Ureter (tissue), 1 donor: ENCODE measurements around the gene POLR3H. TPM values are rescaled to one million over a fixed set of nuclear protein-coding genes. Genes with fewer than 3 reads are reported as not detected.

ENCODE experiments used
- DNase-seq: peaks from one replicate; pipeline ENCODE4 v3.0.0-alpha.2; 2020; ENCODE audit warnings: low spot score
- total RNA-seq: library from RNA; stranded (reverse); gene quantifications from one replicate; pipeline ENCODE4 v1.2.4, GENCODE V29; 2023
- donor health status: DM: yes; HTN: yes; CAD: no.

POLR3H gene
- total RNA-seq, 1 donor from 2014 or later, result 54.2 TPM

DNA sequence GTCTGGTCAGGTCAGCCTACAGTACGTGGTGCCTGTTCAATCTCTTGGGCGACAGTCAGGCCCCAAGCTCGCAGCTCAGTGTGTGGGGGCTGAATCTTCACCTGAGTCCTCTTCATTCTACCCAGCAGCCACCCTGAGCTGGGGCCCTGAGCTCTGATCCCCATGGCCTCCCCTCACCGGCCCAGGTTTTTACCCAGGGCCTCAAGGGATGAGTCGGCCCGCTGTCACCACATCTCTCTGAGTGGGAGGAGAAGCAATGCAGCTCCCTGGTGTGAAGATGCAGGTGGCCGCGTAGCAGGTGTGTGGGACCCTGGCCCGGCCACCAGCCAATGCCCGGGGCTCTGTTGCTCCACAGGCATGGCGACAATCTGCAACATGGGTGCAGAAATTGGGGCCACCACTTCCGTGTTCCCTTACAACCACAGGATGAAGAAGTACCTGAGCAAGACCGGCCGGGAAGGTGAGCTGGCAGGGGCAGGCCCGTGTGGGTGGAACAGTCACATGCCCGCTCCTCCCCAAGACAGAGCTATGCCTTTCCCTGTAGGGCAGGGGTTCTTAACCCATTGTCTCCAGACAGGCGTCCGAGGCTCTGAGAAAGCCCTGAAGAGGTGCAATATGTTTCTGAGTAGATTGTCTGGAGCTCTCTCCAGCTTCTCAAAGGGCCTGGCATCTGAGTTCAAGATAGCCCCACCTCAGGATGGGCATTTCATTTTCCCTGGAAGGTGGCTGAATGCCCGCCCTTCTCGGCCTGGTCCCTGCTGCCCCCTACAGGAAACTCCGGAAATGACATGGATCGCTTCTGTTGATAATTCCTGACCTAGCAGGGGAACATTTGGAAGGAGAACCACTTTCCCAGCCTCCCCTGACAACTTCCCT, 26.9 kb downstream of the POLR3H start:
- peak; percentile 78 for DNase-seq

GRCh38 chr22:41516462-41516861, 27.8 kb downstream of the POLR3H start:
- no peak for DNase-seq

DNA sequence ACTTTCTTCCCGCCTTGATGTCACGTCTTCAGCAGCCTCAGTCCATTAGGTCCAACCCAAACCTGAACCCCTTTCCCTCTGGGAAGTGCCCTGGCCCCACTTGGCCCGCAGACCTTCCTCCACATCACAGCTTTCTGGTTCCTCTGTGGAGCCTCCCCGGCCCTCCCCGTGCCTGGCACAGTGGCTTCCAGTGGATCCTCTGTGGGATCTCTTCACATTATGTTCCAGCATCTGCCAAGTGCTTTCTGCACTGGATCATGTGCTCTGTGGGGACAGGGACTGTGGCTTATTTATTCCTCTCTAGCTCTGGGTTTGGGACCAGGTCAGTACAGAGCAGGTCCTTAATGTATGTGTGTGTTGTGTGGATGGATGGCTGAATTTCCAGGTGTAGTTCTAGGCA, 30.9 kb downstream of the POLR3H start:
- DNase-seq, result no peak

GRCh38 chr22:41512421-41513194, 31.7 kb downstream of the POLR3H start:
- DNase-seq, result no peak

- no peak for DNase-seq
These were observed 32.7 kb downstream of the POLR3H start for GRCh38 chr22:41511521-41511968.

GRCh38 chr22:41508770-41509170, 35.5 kb downstream of the POLR3H start:
- no peak for DNase-seq

GRCh38 chr22:41507330-41508063, 36.8 kb downstream of the POLR3H start:
- no peak for DNase-seq

GRCh38 chr22:41505511-41506220, 38.6 kb downstream of the POLR3H start:
- DNase-seq, result no peak

DNA sequence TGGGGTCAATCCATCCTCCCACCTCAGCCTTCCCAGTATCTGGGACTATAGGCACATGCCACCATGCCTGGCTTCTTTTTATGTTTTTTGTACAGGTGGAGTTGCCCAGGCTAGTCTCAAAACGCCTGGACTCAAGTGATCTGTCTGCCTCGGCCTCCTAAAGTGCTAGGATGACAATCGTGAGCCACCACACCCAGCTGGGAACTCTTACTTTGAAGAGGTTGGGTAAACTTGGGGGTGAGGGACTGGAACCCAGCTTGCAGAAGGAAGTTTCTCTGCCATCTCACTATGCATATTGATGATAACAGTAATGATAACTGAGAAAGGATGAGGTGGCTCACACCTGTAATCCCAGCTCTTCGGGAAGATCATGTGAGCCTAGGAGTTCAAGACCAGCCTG, 39.5 kb downstream of the POLR3H start:
- DNase-seq, result no peak

- no peak for DNase-seq
These were observed 39.9 kb downstream of the POLR3H start for GRCh38 chr22:41504397-41504796.

- DNase-seq, result no peak
These were observed 43.1 kb downstream of the POLR3H start for GRCh38 chr22:41501209-41501608.

DNA sequence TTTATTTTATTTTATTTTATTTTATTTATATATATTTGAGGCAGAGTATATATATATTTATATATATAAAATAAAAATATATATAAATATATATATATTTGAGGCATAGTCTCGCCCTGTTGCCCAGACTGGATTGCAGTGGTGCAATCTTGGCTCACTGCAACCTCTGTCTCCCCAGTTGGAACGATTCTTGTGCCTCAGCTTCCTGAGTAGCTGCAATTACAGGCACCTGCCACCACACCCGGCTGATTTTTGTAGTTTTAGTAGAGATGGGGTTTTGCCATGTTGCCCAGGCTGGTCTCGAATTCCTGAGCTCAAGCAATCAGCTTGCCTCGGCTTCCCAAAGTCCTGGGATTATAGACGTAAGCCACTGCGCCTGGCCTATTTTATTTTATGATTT, 44.0 kb downstream of the POLR3H start:
- no peak for DNase-seq

GRCh38 chr22:41499624-41500280, 44.5 kb downstream of the POLR3H start:
- DNase-seq, result no peak

GRCh38 chr22:41498303-41498835, 45.9 kb downstream of the POLR3H start:
- no peak for DNase-seq

DNA sequence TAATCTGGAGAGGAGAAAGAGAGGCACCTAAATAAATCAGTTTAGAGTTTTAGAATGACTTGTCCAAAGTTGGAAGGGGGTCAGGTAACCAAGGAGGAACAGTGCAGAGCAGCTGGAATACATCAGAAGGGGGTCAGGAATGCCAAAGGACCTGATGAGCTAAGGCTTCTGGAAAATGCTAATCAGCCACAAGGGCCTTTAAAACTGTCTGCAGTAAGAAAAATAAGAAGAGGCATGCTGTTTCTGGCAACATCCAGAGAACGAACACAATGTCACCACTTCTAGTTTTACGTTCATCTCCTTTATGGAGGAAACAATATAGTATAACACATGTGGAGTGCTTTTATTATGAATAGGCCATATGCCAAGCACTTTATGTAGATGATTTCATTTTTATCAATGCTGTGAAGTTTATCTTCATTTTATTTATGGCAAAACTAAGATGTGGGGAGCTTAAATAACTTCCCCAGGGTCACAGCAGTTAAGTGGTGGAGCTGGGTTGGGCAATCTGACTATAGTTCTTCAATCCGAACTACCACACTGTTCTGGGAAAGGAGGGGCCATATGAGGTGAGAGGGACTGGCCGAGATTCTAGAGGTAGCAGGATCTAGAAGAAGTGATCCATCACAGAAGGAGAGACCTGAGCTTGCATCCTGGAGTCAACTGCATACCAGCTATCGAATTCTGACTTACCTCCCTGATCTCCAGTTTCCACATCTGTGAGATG, 52.7 kb downstream of the POLR3H start:
- DNase-seq, result no peak

GRCh38 chr22:41488596-41489385, 55.5 kb downstream of the POLR3H start:
- no peak for DNase-seq

DNA sequence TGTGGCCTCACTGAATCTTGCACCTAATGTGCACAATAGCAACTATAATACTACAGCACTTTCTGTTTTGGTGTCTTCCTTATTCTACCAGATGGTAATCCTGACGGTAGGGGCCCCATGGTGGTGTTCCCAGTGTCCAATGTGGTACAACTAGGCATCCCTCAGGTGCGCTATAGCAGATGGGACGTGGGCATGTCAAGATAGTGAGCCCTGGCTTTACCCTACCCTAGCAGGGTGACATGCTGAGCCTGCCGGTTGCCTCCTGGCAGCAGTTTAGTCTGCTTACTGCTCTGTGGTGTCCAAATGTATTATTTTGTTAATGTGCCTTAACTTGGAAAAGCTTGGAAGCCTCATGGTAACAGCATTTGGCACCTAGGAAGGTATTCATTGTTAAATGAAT, 56.2 kb downstream of the POLR3H start:
- DNase-seq, result no peak

DNA sequence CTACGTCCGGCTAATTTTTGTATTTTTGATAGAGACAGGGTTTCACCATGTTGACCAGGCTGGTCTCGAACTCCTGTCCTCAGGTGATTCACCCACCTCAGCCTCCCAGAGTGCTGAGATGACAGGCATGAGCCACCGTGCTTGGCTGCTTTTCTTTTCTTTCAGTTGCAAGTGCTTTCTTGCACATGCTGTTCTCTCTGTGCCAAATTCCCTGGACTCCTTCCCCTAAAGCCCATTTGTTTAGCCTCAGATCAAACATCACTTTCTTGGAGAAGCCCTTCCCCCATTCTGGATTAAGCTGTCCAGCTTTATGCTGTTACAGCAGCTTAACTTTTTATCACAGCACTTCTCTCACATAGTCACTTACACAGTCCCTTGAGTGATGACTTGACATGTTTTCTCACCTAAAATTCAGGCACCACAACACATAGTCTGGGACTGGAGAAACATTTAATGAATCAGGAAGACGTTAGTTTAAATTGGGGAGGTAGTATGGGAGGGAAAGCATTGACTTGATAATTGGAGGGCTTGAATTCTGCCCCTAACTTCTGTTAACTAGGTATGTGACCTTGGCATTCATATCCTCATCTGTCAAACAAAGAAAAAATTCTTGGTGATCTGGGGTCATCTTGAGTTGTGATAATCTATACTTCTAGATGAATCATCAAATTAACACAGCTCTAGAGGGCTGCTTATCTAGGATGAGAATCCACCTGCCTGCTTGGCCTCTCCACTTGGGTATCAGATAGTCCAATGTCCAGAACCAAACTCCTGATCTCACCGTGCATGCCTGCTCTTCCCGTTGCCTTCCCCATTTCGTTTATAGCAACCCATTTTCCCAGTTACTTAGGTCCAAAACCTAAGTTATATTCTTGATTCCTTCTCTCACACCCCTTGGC, 57.0 kb downstream of the POLR3H start:
- no peak for DNase-seq
